HepG2 (cell line): Measurements from ENCODE around the gene SLC6A6. TPM values are rescaled to one million over a fixed set of nuclear protein-coding genes. Genes with fewer than 3 reads are reported as not detected.

Experiments
- ATAC-seq: fragments of 200-7000 bp; cut with Tn5 transposase; 3 replicates; pipeline ENCODE4 v1.9.1; 2020; ENCODE audit warnings: mild to moderate bottlenecking, moderate library complexity
- BruUV-seq: library from RNA; stranded (reverse); fragments of 400-500 nt; replicated peaks from 2 replicates; lab custom pipeline; 2021; lab: Mats Ljungman, UMichigan
- CTCF ChIA-PET: fragments of 300-600 bp; formaldehyde crosslinking; extraction: SDS; loops from one replicate; lab custom pipeline; 2021; ENCODE audit warnings: low total read pairs, inconsistent platforms, low intra/inter-chr PET ratio; lab: Yijun Ruan, JAX
- POLR2A ChIA-PET: fragments of 350-600 bp; sonication (Branson Sonifier 250); formaldehyde crosslinking; loops from one replicate; lab custom pipeline; 2020; ENCODE audit warnings: antibody characterized with exemption, inconsistent platforms; lab: Yijun Ruan, JAX
- DNase-seq: peaks from one replicate; pipeline ENCODE4 v3.0.0-alpha.2; 2015; ENCODE audit warnings: low spot score
- FAIRE-seq: peaks from 3 replicates; lab custom pipeline; 2011; peaks lifted over from hg19 to GRCh38; lab: Jason Lieb, UNC
- H2AFZ ChIP-seq: one replicate; pipeline ENCODE4 v1.6.1; 2011; ENCODE audit warnings: low read length, inconsistent platforms
- H3K27ac ChIP-seq: fragments of 300-600 bp; 3 replicates; pipeline ENCODE4 v1.8.0; 2011; ENCODE audit warnings: mixed run types, mild to moderate bottlenecking, mixed read lengths, low read length, inconsistent platforms; ENCODE audit not compliant: insufficient read depth; ENCODE audit errors: extremely low read length
- H3K27me3 ChIP-seq, 2 experiments: fragments of 200-600 bp in 1 of 2; 2 replicates in 1 of 2; 3 replicates in 1 of 2; pipeline versions ENCODE4 v1.6.0 to v1.8.0; 2011; ENCODE audit warnings: low read length in 2 of 2, mild to moderate bottlenecking in 2 of 2, moderate library complexity in 2 of 2, inconsistent platforms in 1 of 2; ENCODE audit not compliant: insufficient read depth in 2 of 2, control insufficient read depth in 1 of 2
- H3K36me3 ChIP-seq, 2 experiments: fragments of 200-600 bp in 1 of 2; replicated peaks in 1 of 2; 2 replicates in 1 of 2; 3 replicates in 1 of 2; pipeline versions ENCODE4 v1.5.1 to v1.8.0; 2011; ENCODE audit warnings: low read length in 2 of 2, inconsistent platforms in 1 of 2; ENCODE audit not compliant: insufficient read depth in 2 of 2, control insufficient read depth in 1 of 2
- H3K4me1 ChIP-seq: 2 replicates; pipeline ENCODE4 v1.5.1; 2012; ENCODE audit warnings: low read length, inconsistent platforms; ENCODE audit not compliant: insufficient read depth
- H3K4me2 ChIP-seq: 2 replicates; pipeline ENCODE4 v1.6.0; 2011; ENCODE audit warnings: low read depth, low read length, inconsistent platforms
- H3K4me3 ChIP-seq, 3 experiments: fragments of 200-600 bp in 1 of 3; sonication (generic), shearing (Covaris generic) in 1 of 3; replicated peaks in 1 of 3; 2 replicates each; pipeline ENCODE4 v1.5.1; 2011 to 2016; ENCODE audit warnings: low read length in 3 of 3, inconsistent platforms in 2 of 3, low read depth in 2 of 3, mild to moderate bottlenecking in 2 of 3, control low read depth in 1 of 3, mixed read lengths in 1 of 3; ENCODE audit not compliant: insufficient read depth in 1 of 3
- H3K79me2 ChIP-seq: one replicate; pipeline ENCODE4 v1.6.1; 2011; ENCODE audit warnings: low read length, inconsistent platforms; ENCODE audit not compliant: insufficient read depth
- H3K9ac ChIP-seq: 2 replicates; pipeline ENCODE4 v1.6.0; 2011; ENCODE audit warnings: mild to moderate bottlenecking, low read depth, low read length, inconsistent platforms; ENCODE audit not compliant: insufficient read depth
- H3K9me3 ChIP-seq: 2 replicates; pipeline ENCODE4 v1.5.1; 2012; ENCODE audit warnings: mild to moderate bottlenecking, low read length
- H4K20me1 ChIP-seq: 2 replicates; pipeline ENCODE4 v1.6.0; 2011; ENCODE audit warnings: inconsistent platforms, mild to moderate bottlenecking, low read length, moderate library complexity; ENCODE audit not compliant: insufficient read depth
- DNMT1 ChIP-seq: sonication (generic); formaldehyde crosslinking; IDR thresholded peaks from 2 replicates; pipeline ENCODE4 v1.5.1; 2020; ENCODE audit warnings: mild to moderate bottlenecking, missing genetic modification reagents
- FOXK1 ChIP-seq: sonication (generic); formaldehyde crosslinking; IDR thresholded peaks from 2 replicates; pipeline ENCODE4 v1.4.0; 2020; ENCODE audit warnings: low read depth, missing genetic modification reagents, borderline replicate concordance
- JARID2 ChIP-seq: sonication (generic); formaldehyde crosslinking; IDR thresholded peaks from 2 replicates; pipeline ENCODE4 v1.8.1; 2023; ENCODE audit warnings: missing genetic modification reagents, inconsistent platforms; ENCODE audit not compliant: insufficient replicate concordance
- LCORL ChIP-seq, 2 experiments: fragments of 450-650 bp in 1 of 2; sonication (generic) in 1 of 2; formaldehyde crosslinking in 1 of 2; IDR thresholded peaks; 2 replicates each; pipeline versions ENCODE4 v1.5.0 to v1.6.1; 2017 to 2020; ENCODE audit warnings: antibody characterized with exemption in 1 of 2, missing genetic modification reagents in 1 of 2
- ZBTB7B ChIP-seq: sonication (generic); formaldehyde crosslinking; IDR thresholded peaks from 2 replicates; pipeline ENCODE4 v1.4.0; 2020; ENCODE audit warnings: missing genetic modification reagents
- ZBTB8A ChIP-seq: sonication (generic); formaldehyde crosslinking; IDR thresholded peaks from 2 replicates; pipeline ENCODE4 v1.4.0; 2020; ENCODE audit warnings: mild to moderate bottlenecking, low read depth, missing genetic modification reagents, borderline replicate concordance
- ZNF234 ChIP-seq: sonication (generic); formaldehyde crosslinking; conservative IDR thresholded peaks from 2 replicates; pipeline ENCODE4 v1.5.1; 2020; ENCODE audit warnings: mild to moderate bottlenecking, missing genetic modification reagents
- ZNF350 ChIP-seq: sonication (generic); formaldehyde crosslinking; IDR thresholded peaks from 2 replicates; pipeline ENCODE4 v1.4.0; 2020; ENCODE audit warnings: mild to moderate bottlenecking, low read depth, missing genetic modification reagents, borderline replicate concordance
- ZNF432 ChIP-seq: sonication (generic); formaldehyde crosslinking; IDR thresholded peaks from 2 replicates; pipeline ENCODE4 v1.5.0; 2020; ENCODE audit warnings: missing genetic modification reagents, mild to moderate bottlenecking, borderline replicate concordance
- ZNF614 ChIP-seq: IDR thresholded peaks from 2 replicates; pipeline ENCODE4 v1.6.1; 2018; ENCODE audit warnings: missing biosample characterization, missing genetic modification reagents, inconsistent platforms, borderline replicate concordance
- WGBS: methylation state at CpG from one replicate; pipeline ENCODE4 v1.1.6; 2017; ENCODE audit warnings: low lambda C conversion rate; 5-methylcytosine and 5-hydroxymethylcytosine counted together
- in situ Hi-C: cut with HindIII; loops from 2 replicates; pipeline ENCODE4 v1.10.0; 2017; ENCODE audit warnings: low pct_unique_long_range_greater_than_20kb; ENCODE audit not compliant: extremely low pct_ligation_motif_present
- intact Hi-C: fragments of 100-400 bp; cut with micrococcal nuclease; formaldehyde crosslinking; loops from one replicate; pipeline ENCODE4 v1.10.0; 2022; ENCODE audit not compliant: unreplicated experiment
- polyA plus RNA-seq, 8 experiments: library from polyadenylated mRNA; depleted of rRNA in 3 of 8; stranded (reverse) in 7 of 8; unstranded in 1 of 8; fragments of >200 nt; fragmentation: Illumina TruSeq in 4 of 8; extraction: Trizol in 4 of 8; gene quantifications; 2 replicates each; pipeline versions ENCODE4 v1.2.1 to v1.2.3, GENCODE V29; 2011 to 2016; ENCODE audit warnings: low read depth in 4 of 8, missing spikeins in 1 of 8, mixed read lengths in 1 of 8; ENCODE audit not compliant: insufficient read depth in 1 of 8
- total RNA-seq, 5 experiments: library from RNA; depleted of rRNA; stranded (reverse); fragments of >200 nt; fragmentation: Illumina TruSeq; extraction: Trizol; gene quantifications; 2 replicates each; pipeline ENCODE4 v1.2.3, GENCODE V29; 2016; ENCODE audit warnings: low read depth in 1 of 5

The SLC6A6 gene
- total and polyA plus RNA-seq, 2 of the 13 experiments (the other 11 are each of a cell fraction or from before 2014, with no cell fraction given) = 14.1 to 20.7 TPM

DNA sequence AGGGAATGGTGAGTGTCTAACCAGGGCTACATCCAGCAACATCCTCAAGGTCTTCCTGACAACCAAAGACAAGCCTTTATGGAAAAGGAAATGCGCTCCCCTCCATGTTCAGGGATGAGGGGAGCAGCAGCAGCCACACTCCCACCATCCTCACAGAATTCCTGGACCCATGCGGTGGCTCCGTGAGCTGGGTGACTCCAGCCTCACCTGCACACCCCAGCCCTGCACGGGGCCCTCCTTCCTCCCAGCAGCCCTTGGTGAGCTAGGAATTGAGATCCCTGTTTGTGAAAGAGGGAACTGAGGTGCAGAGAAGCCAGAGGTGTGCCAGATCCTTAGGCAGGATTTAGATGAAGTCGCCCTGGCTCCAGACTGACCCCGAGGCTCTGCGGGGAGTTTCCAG lies 85.4 kb downstream of the SLC6A6 start:
- no TSS peak for BruUV-seq
- Histone ChIP-seq H3K4me2 (no peak overlapping the region), H3K36me3 (peaks cover 7 to 34% of the 10 kb centered on the region in 2 experiments; a peak in 4 of 5 replicates), H2AFZ (no peak overlapping the region), H3K9me3 (no peaks in the 10 kb centered on the region), H4K20me1 (no peaks in the 10 kb centered on the region), H3K27ac (no peak overlapping the region), H3K9ac (no peak overlapping the region), H3K27me3 (no peaks in the 10 kb centered on the region), H3K4me3 (no peak overlapping the region), H3K79me2 (no peaks in the 10 kb centered on the region), H3K4me1 (no peaks in the 10 kb centered on the region)
- ChIA-PET POLR2A (no interaction called here), CTCF (no interaction called here)
- 94% methylated on average over 4 of the region's 7 CpGs for WGBS
- in situ Hi-C loops = no loop called here
- FAIRE-seq (no peak), ATAC-seq (no peak), DNase-seq (no peak)
- intact Hi-C loops = no loop called here
- TF ChIP-seq JARID2 (no peak), FOXK1 (CRISPR knock-in tag) (no peak), ZNF234 (CRISPR knock-in tag) (no peak), ZBTB8A (CRISPR knock-in tag) (no peak), DNMT1 (CRISPR knock-in tag) (no peak), ZNF350 (no peak), LCORL (IDR thresholded peaks at IDR 0.05) (no peak), LCORL (CRISPR knock-in tag; IDR thresholded peaks at IDR 0.05) (no peak), ZBTB7B (no peak), ZNF432 (CRISPR knock-in tag) (no peak), ZNF614 (CRISPR knock-in tag) (no peak)
- TF ChIP-seq, all 625 proteins: peak for 0
